Cardiac muscle cell (in vitro differentiated cells and primary cell): ENCODE results near the gene SH2D2A. TPM values are rescaled to one million over a fixed set of nuclear protein-coding genes. Genes with fewer than 3 reads are reported as not detected.

Experiments used
- DNase-seq, 2 donors: peaks; one replicate each; pipeline versions ENCODE4 v3.0.0 to v3.0.0-alpha.2; 2010 to 2017; ENCODE audit warnings: low read depth in 1 of 2, low spot score in 1 of 2
- H3K27ac ChIP-seq: fragments of 200-600 bp; sonication (generic); 2 replicates; pipeline ENCODE4 v1.5.1; 2016
- H3K27me3 ChIP-seq: fragments of 200-600 bp; sonication (generic); 2 replicates; pipeline ENCODE4 v1.6.0; 2016; ENCODE audit warnings: control low read depth
- H3K36me3 ChIP-seq: fragments of 200-600 bp; sonication (generic); 2 replicates; pipeline ENCODE4 v1.5.1; 2016; ENCODE audit warnings: control low read depth
- H3K4me1 ChIP-seq: fragments of 200-600 bp; sonication (generic); 2 replicates; pipeline ENCODE4 v1.8.1; 2017; ENCODE audit warnings: low read depth, mild to moderate bottlenecking, mixed run types
- H3K4me3 ChIP-seq: fragments of 200-600 bp; sonication (generic); 2 replicates; pipeline ENCODE4 v1.5.1; 2016; ENCODE audit warnings: mild to moderate bottlenecking
- H3K9me3 ChIP-seq: fragments of 200-600 bp; sonication (generic); 2 replicates; pipeline ENCODE4 v1.5.1; 2017; ENCODE audit warnings: low read depth, mild to moderate bottlenecking, control low read depth
- CTCF ChIP-seq: IDR thresholded peaks from 2 replicates; pipeline ENCODE4 v1.5.1; 2012; ENCODE audit warnings: low read depth, mild to moderate bottlenecking, low read length
- polyA plus RNA-seq: library from polyadenylated mRNA; unstranded; fragments of >200 nt; fragmentation: Nextera tagmentation; extraction: Ambion mirVana; gene quantifications from 2 replicates; pipeline ENCODE4 v1.2.1, GENCODE V29; 2016
- total RNA-seq: library from RNA; depleted of rRNA; stranded (reverse); fragments of >200 nt; gene quantifications from 2 replicates; pipeline ENCODE4 v1.2.3, GENCODE V29; 2016

SH2D2A gene
- total and polyA plus RNA-seq, 2 experiments from 2014 or later: 1.1 to 2.7 TPM

GRCh38 chr1:156801409-156802121 lies 15.1 kb downstream of the SH2D2A start:
- Histone ChIP-seq H3K9me3 (no peaks in the 10 kb centered on the region), H3K27ac (peak overlapping the region; percentile 61), H3K4me3 (no peak overlapping the region), H3K36me3 (peaks cover 33% of the 10 kb centered on the region), H3K27me3 (no peaks in the 10 kb centered on the region), H3K4me1 (peaks cover 14% of the 10 kb centered on the region)
- DNase-seq: peak; percentile 59 to 95
- TF ChIP-seq CTCF: peak; percentile 56

GRCh38 chr1:156797212-156797871 lies 19.3 kb downstream of the SH2D2A start:
- Histone ChIP-seq H3K27ac (peak overlapping the region; percentile 61), H3K9me3 (no peaks in the 10 kb centered on the region), H3K36me3 (peaks cover 64% of the 10 kb centered on the region), H3K4me3 (no peak overlapping the region), H3K4me1 (peaks cover 14% of the 10 kb centered on the region), H3K27me3 (no peaks in the 10 kb centered on the region)
- TF ChIP-seq CTCF: peak; percentile 83
- DNase-seq: peak; percentile 50 to 57

GRCh38 chr1:156796340-156797097 lies 20.1 kb downstream of the SH2D2A start:
- DNase-seq: no peak
- H3K4me3 ChIP-seq: no peak overlapping the region
- H3K36me3 ChIP-seq: peaks cover 69% of the 10 kb centered on the region
- peak overlapping the region; percentile 61 for H3K27ac ChIP-seq
- no peaks in the 10 kb centered on the region for H3K9me3 ChIP-seq
- H3K27me3 ChIP-seq: no peaks in the 10 kb centered on the region
- TF ChIP-seq CTCF: no peak
- H3K4me1 ChIP-seq: peaks cover 11% of the 10 kb centered on the region

- H3K27me3 ChIP-seq: no peaks in the 10 kb centered on the region
- H3K36me3 ChIP-seq: peaks cover 73% of the 10 kb centered on the region
- DNase-seq: no peak
- no peak overlapping the region for H3K4me3 ChIP-seq
- H3K9me3 ChIP-seq: no peaks in the 10 kb centered on the region
- H3K27ac ChIP-seq: peak overlapping the region; percentile 61
- no peak for TF ChIP-seq CTCF
- H3K4me1 ChIP-seq: peaks cover 5% of the 10 kb centered on the region
Measured at GRCh38 chr1:156795787-156796186, 20.9 kb downstream of the SH2D2A start.

GRCh38 chr1:156795374-156795733 lies 21.3 kb downstream of the SH2D2A start:
- peak overlapping the region; percentile 61 for H3K27ac ChIP-seq
- no peak overlapping the region for H3K4me3 ChIP-seq
- H3K4me1 ChIP-seq: peaks cover 1% of the 10 kb centered on the region
- no peak for DNase-seq
- peaks cover 69% of the 10 kb centered on the region for H3K36me3 ChIP-seq
- no peaks in the 10 kb centered on the region for H3K27me3 ChIP-seq
- H3K9me3 ChIP-seq: no peaks in the 10 kb centered on the region
- no peak for TF ChIP-seq CTCF
